CD14-positive monocyte (primary cell): ENCODE measurements around the gene KPNA3. TPM values are rescaled to one million over a fixed set of nuclear protein-coding genes. Genes with fewer than 3 reads are reported as not detected.

ENCODE experiments used
- DNase-seq, 3 donors: peaks; one replicate each; pipeline ENCODE4 v3.0.0-alpha.2; 2011 to 2022
- H2AFZ ChIP-seq: 2 replicates; pipeline ENCODE4 v1.6.0; 2012; ENCODE audit warnings: mild to moderate bottlenecking, low read depth, low read length, inconsistent platforms; ENCODE audit not compliant: insufficient read depth, poor library complexity, severe bottlenecking
- H3K27ac ChIP-seq, 2 donors: 1 replicate in 1 of 2; 2 replicates in 1 of 2; pipeline ENCODE4 v1.5.1; 2012 to 2013; ENCODE audit warnings: low read length in 2 of 2, control low read depth in 1 of 2, inconsistent platforms in 1 of 2, low read depth in 1 of 2, mild to moderate bottlenecking in 1 of 2
- H3K27me3 ChIP-seq, 2 donors: one replicate each; pipeline versions ENCODE4 v1.6.0 to v1.6.1; 2011 to 2013; ENCODE audit warnings: low read length in 2 of 2; ENCODE audit not compliant: control insufficient read depth in 2 of 2, insufficient read depth in 2 of 2
- H3K36me3 ChIP-seq, 2 donors: replicated peaks in 1 of 2; 1 replicate in 1 of 2; 2 replicates in 1 of 2; pipeline versions ENCODE4 v1.5.1 to v1.6.1; 2012 to 2013; ENCODE audit warnings: low read length in 2 of 2, control low read depth in 1 of 2, inconsistent platforms in 1 of 2, mild to moderate bottlenecking in 1 of 2; ENCODE audit not compliant: insufficient read depth in 2 of 2, control insufficient read depth in 1 of 2
- H3K4me1 ChIP-seq, 2 donors: 1 replicate in 1 of 2; 2 replicates in 1 of 2; pipeline versions ENCODE4 v1.5.1 to v1.6.1; 2012 to 2013; ENCODE audit warnings: low read length in 2 of 2, control low read depth in 1 of 2, inconsistent platforms in 1 of 2, mild to moderate bottlenecking in 1 of 2, moderate library complexity in 1 of 2; ENCODE audit not compliant: insufficient read depth in 2 of 2, control insufficient read depth in 1 of 2
- H3K4me2 ChIP-seq: replicated peaks from 2 replicates; pipeline ENCODE3; 2012; ENCODE audit warnings: low read length, moderate library complexity, mild to moderate bottlenecking; ENCODE audit not compliant: poor library complexity, severe bottlenecking; ENCODE audit errors: extremely low read depth
- H3K4me3 ChIP-seq, 3 experiments: fragments of 200-600 bp in 1 of 3; sonication (generic) in 1 of 3; replicated peaks in 1 of 3; 1 replicate in 2 of 3; 2 replicates in 1 of 3; pipeline ENCODE4 v1.5.1; 2011 to 2013; ENCODE audit warnings: low read length in 3 of 3, mild to moderate bottlenecking in 3 of 3, control low read depth in 2 of 3, low read depth in 2 of 3, inconsistent platforms in 1 of 3, moderate library complexity in 1 of 3
- H3K79me2 ChIP-seq: 2 replicates; pipeline ENCODE4 v1.6.0; 2012; ENCODE audit warnings: mild to moderate bottlenecking, control low read depth, inconsistent platforms, low read length, moderate library complexity; ENCODE audit not compliant: insufficient read depth
- H3K9ac ChIP-seq: 2 replicates; pipeline ENCODE4 v1.6.0; 2017; ENCODE audit warnings: low read length, mild to moderate bottlenecking; ENCODE audit not compliant: insufficient read depth, poor library complexity, severe bottlenecking
- H3K9me3 ChIP-seq, 2 donors: replicated peaks in 1 of 2; 1 replicate in 1 of 2; 2 replicates in 1 of 2; pipeline versions ENCODE4 v1.5.1 to v1.6.1; 2012 to 2013; ENCODE audit warnings: low read length in 2 of 2, control low read depth in 1 of 2; ENCODE audit not compliant: control insufficient read depth in 1 of 2, insufficient read depth in 1 of 2
- H4K20me1 ChIP-seq: 2 replicates; pipeline ENCODE4 v1.6.0; 2012; ENCODE audit warnings: mild to moderate bottlenecking, low read length, control low read depth, moderate library complexity; ENCODE audit not compliant: insufficient read depth
- H3K27ac Mint-ChIP-seq, 7 donors: one replicate each; pipeline ENCODE4 v1.8.0; 2020; ENCODE audit warnings: mild to moderate bottlenecking in 7 of 7, mixed read lengths in 7 of 7, moderate library complexity in 6 of 7, inconsistent platforms in 2 of 7
- H3K27me3 Mint-ChIP-seq, 3 donors: one replicate each; pipeline ENCODE4 v1.8.0; 2021 to 2022; ENCODE audit warnings: low read depth in 3 of 3, mild to moderate bottlenecking in 3 of 3, mixed read lengths in 3 of 3, moderate library complexity in 3 of 3, inconsistent platforms in 1 of 3
- H3K36me3 Mint-ChIP-seq, 2 donors: one replicate each; pipeline ENCODE4 v1.8.0; 2020; ENCODE audit warnings: mixed read lengths in 2 of 2, inconsistent platforms in 1 of 2, mild to moderate bottlenecking in 1 of 2
- H3K4me1 Mint-ChIP-seq: one replicate; pipeline ENCODE4 v1.8.0; 2020; ENCODE audit warnings: mild to moderate bottlenecking, mixed read lengths
- H3K4me3 Mint-ChIP-seq, 2 donors: one replicate each; pipeline ENCODE4 v1.8.0; 2020; ENCODE audit warnings: mild to moderate bottlenecking in 2 of 2, mixed read lengths in 2 of 2, moderate library complexity in 1 of 2
- H3K9me3 Mint-ChIP-seq, 7 donors: one replicate each; pipeline ENCODE4 v1.8.0; 2020 to 2022; ENCODE audit warnings: mixed read lengths in 7 of 7, mild to moderate bottlenecking in 6 of 7, moderate library complexity in 6 of 7, inconsistent platforms in 2 of 7
- CTCF ChIP-seq: fragments of 200-600 bp; IDR thresholded peaks from one replicate; pipeline ENCODE4 v1.8.0; 2022; ENCODE audit warnings: antibody characterized with exemption, mild to moderate bottlenecking
- WGBS: methylation state at CpG from one replicate; pipeline ENCODE4 v1.1.5; 2013; ENCODE audit warnings: missing lambda C conversion rate; ENCODE audit not compliant: insufficient coverage; 5-methylcytosine and 5-hydroxymethylcytosine counted together
- intact Hi-C, 2 donors: fragments of 100-400 bp; cut with micrococcal nuclease; formaldehyde crosslinking; loops; one replicate each; pipeline versions ENCODE4 v1.15.0 to v1.15.1; 2023
- polyA plus RNA-seq, 3 donors: library from polyadenylated mRNA; depleted of rRNA in 1 of 3; unstranded in 2 of 3; stranded (reverse) in 1 of 3; fragments of 300-500 nt in 2 of 3; fragments of >200 nt in 1 of 3; fragmentation: Illumina TruSeq in 2 of 3; gene quantifications; 1 replicate in 2 of 3; 2 replicates in 1 of 3; pipeline ENCODE4 v1.2.3, GENCODE V29; 2012 to 2021

Gene KPNA3
- polyA plus RNA-seq, 3 donors: 11.5 to 15.3 (median 12.8) TPM

- 56% methylated on average over 2 of the region's 4 CpGs for WGBS
- H3K9me3 Mint-ChIP-seq: no peaks in the 10 kb centered on the region
- peaks cover 8 to 12% of the 10 kb centered on the region in 2 donors for H3K36me3 Mint-ChIP-seq
- no peaks in the 10 kb centered on the region for H3K9me3 ChIP-seq
- H3K27me3 ChIP-seq: no peaks in the 10 kb centered on the region
- peaks cover 0 to 7% of the 10 kb centered on the region in 2 donors for H3K36me3 ChIP-seq
- no peaks in the 10 kb centered on the region for H4K20me1 ChIP-seq
- H3K9ac ChIP-seq: no peak overlapping the region
- no peak overlapping the region for H2AFZ ChIP-seq
- no peak overlapping the region for H3K4me3 Mint-ChIP-seq
- H3K27ac ChIP-seq: no peak overlapping the region
- no peak overlapping the region for H3K27ac Mint-ChIP-seq
- H3K4me2 ChIP-seq: no peak overlapping the region
- DNase-seq: no peak
- intact Hi-C loops: loop anchor here in 1 of 2 donors (5.0 kb wide), 1 partner anchor 99 kb away; the partner anchor contains the start of gene KPNA3
- no peak overlapping the region for H3K4me3 ChIP-seq
- peaks cover 36% of the 10 kb centered on the region for H3K4me1 Mint-ChIP-seq
- no peak for TF ChIP-seq CTCF
- H3K4me1 ChIP-seq: peaks cover 30 to 37% of the 10 kb centered on the region in 2 donors
- H3K27me3 Mint-ChIP-seq: peaks cover 0 to 5% (median 4%) of the 10 kb centered on the region in 3 donors
- H3K79me2 ChIP-seq: peaks cover 20% of the 10 kb centered on the region
These were observed 99.2 kb downstream of the KPNA3 start for GRCh38 chr13:49693191-49693733.

- Mint-ChIP-seq H3K27ac (peak within 1 kb of the TSS in 6 of 7 donors; percentile 23 to 81 (median 38)), H3K36me3 (peaks cover 10 to 12% of the 10 kb centered on the region in 2 donors), H3K27me3 (peaks cover 0 to 6% (median 5%) of the 10 kb centered on the region in 3 donors), H3K4me3 (peak within 1 kb of the TSS; percentile 86 to 96), H3K9me3 (no peaks in the 10 kb centered on the region), H3K4me1 (peaks cover 36% of the 10 kb centered on the region)
- Histone ChIP-seq H3K4me3 (peak within 1 kb of the TSS; percentile 58 to 81 (median 77)), H3K27me3 (no peaks in the 10 kb centered on the region), H3K27ac (peak within 1 kb of the TSS; percentile 3 to 63), H3K4me2 (peak within 1 kb of the TSS; percentile 87), H4K20me1 (no peaks in the 10 kb centered on the region), H3K36me3 (no peaks in the 10 kb centered on the region), H3K9me3 (no peaks in the 10 kb centered on the region), H3K79me2 (peaks cover 20% of the 10 kb centered on the region), H3K9ac (peak within 1 kb of the TSS; percentile 42), H2AFZ (peak within 1 kb of the TSS; percentile 83), H3K4me1 (peaks cover 30 to 37% of the 10 kb centered on the region in 2 donors)
- under 1% methylated on average over 64 of the region's 67 CpGs for WGBS
- peak; percentile 70 to 80 (median 71) for DNase-seq
- TF ChIP-seq CTCF: no peak
- intact Hi-C loops: loop anchor here in 1 of 2 donors (5.0 kb wide), 1 partner anchor 101 kb away; the partner anchor contains the start of gene KPNA3
These were observed 101.3 kb downstream of the KPNA3 start, which contains the start of gene EBPL for GRCh38 chr13:49690995-49691784. EBPL (minus strand) TSS chr13:49691486; CDS start chr13:49691424, 62 bp downstream.
